GM11168 (cell line): ENCODE measurements around the gene LANCL1.

Experiments used
- in situ Hi-C: fragments of 300-500 bp; cut with MboI; formaldehyde crosslinking; loops from one replicate; pipeline ENCODE4 v1.12.0; 2022; ENCODE audit warnings: low sequenced_read_pairs; ENCODE audit not compliant: unreplicated experiment

LANCL1 gene

GRCh38 chr2:210410542-210410941, 66.0 kb downstream of the LANCL1 start:
- in situ Hi-C loops: no loop called here

GRCh38 chr2:210399440-210400041, 77.0 kb downstream of the LANCL1 start:
- in situ Hi-C loops: no loop called here

- in situ Hi-C loops: no loop called here
Observed at GRCh38 chr2:210392469-210392881, 84.1 kb downstream of the LANCL1 start.

GRCh38 chr2:210389856-210390255, 86.7 kb downstream of the LANCL1 start:
- in situ Hi-C loops: no loop called here

- in situ Hi-C loops: no loop called here
Observed at GRCh38 chr2:210388148-210388547, 88.4 kb downstream of the LANCL1 start.

- in situ Hi-C loops: no loop called here
Observed at GRCh38 chr2:210387074-210387473, 89.5 kb downstream of the LANCL1 start.
